ENCODE data around the gene GANC. TPM values are rescaled to one million over a fixed set of nuclear protein-coding genes. Genes with fewer than 3 reads are reported as not detected.
"Not testable (repeated sequence)": the region's sequence is repeated elsewhere in the genome, so short reads cannot be mapped to it uniquely, and the experiment has no call there.

Gene GANC, protein sequence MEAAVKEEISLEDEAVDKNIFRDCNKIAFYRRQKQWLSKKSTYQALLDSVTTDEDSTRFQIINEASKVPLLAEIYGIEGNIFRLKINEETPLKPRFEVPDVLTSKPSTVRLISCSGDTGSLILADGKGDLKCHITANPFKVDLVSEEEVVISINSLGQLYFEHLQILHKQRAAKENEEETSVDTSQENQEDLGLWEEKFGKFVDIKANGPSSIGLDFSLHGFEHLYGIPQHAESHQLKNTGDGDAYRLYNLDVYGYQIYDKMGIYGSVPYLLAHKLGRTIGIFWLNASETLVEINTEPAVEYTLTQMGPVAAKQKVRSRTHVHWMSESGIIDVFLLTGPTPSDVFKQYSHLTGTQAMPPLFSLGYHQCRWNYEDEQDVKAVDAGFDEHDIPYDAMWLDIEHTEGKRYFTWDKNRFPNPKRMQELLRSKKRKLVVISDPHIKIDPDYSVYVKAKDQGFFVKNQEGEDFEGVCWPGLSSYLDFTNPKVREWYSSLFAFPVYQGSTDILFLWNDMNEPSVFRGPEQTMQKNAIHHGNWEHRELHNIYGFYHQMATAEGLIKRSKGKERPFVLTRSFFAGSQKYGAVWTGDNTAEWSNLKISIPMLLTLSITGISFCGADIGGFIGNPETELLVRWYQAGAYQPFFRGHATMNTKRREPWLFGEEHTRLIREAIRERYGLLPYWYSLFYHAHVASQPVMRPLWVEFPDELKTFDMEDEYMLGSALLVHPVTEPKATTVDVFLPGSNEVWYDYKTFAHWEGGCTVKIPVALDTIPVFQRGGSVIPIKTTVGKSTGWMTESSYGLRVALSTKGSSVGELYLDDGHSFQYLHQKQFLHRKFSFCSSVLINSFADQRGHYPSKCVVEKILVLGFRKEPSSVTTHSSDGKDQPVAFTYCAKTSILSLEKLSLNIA (N-terminal part only)
- 10 to 100 TPM; 24.3 to 35.5 (median 34.2) TPM for total RNA-seq

GRCh38 chr15:42272939-42273899 is at the start of gene GANC, which contains the start of gene TMEM87A:
GANC (plus strand) TSS chr15:42273201; CDS start chr15:42274482, 1,281 bp downstream.
TMEM87A (minus strand) TSS chr15:42273433; CDS start chr15:42273398, 35 bp downstream.
- 0 to 1% methylated on average over 47 to 52 of the region's 52 CpGs for WGBS, 2 donors
- Histone ChIP-seq H3K4me3 (peak within 1 kb of the TSS; percentile 49 to 85 (median 74)), H3K27ac (peak within 1 kb of the TSS; percentile 89 to 99 (median 94)), H3K27me3 (no peaks in the 10 kb centered on the region), H3K36me3 (peaks cover 0 to 2% (median 0%) of the 10 kb centered on the region in 3 donors), H3K4me1 (peaks cover 0 to 63% (median 33%) of the 10 kb centered on the region in 4 donors), H3K9me3 (no peaks in the 10 kb centered on the region)
- TF ChIP-seq CTCF (IDR thresholded peaks at IDR 0.05) (peak in 2 of 5 experiments; percentile 6 to 35), POLR2A (IDR thresholded peaks at IDR 0.05) (peak; percentile 80 to 91), EP300 (IDR thresholded peaks at IDR 0.05) (peak; percentile 77 to 97)
- DNase-seq (ENCODE audit: low spot score in 2 of 2): peak; percentile 93 to 96

DNA sequence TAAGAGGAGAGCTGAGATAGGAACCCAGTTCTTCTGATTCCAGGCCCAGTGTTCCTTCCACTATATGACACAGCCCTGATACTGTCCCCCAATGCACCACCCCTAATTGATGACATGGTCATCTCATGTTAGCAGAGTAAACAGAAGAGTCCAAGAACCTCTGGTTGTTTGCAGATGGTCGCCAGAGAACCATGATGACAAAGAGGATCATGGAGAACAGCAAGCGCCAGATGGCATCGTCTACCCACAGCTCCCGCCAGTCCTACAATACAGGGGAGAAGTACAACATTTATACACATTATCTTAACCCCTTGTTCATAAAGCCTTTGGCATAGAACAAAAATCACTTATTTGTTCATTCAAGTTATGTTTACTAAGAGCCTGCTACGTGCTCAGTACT is 46.4 kb upstream of the GANC start:
- WGBS, 2 donors: 82 to 86% methylated on average over 5 of the region's 5 CpGs
- TF ChIP-seq POLR2A (IDR thresholded peaks at IDR 0.05): no peak
- TF ChIP-seq CTCF (IDR thresholded peaks at IDR 0.05): no peak
- no peak for TF ChIP-seq EP300 (IDR thresholded peaks at IDR 0.05)
- H3K4me1 ChIP-seq: no peaks in the 10 kb centered on the region
- H3K36me3 ChIP-seq: peaks cover 0 to 96% (median 8%) of the 10 kb centered on the region in 3 donors
- no peak overlapping the region for H3K4me3 ChIP-seq
- H3K27me3 ChIP-seq: no peaks in the 10 kb centered on the region
- DNase-seq (ENCODE audit: low spot score in 2 of 2): no peak
- no peaks in the 10 kb centered on the region for H3K9me3 ChIP-seq
- H3K27ac ChIP-seq: no peak overlapping the region

DNA sequence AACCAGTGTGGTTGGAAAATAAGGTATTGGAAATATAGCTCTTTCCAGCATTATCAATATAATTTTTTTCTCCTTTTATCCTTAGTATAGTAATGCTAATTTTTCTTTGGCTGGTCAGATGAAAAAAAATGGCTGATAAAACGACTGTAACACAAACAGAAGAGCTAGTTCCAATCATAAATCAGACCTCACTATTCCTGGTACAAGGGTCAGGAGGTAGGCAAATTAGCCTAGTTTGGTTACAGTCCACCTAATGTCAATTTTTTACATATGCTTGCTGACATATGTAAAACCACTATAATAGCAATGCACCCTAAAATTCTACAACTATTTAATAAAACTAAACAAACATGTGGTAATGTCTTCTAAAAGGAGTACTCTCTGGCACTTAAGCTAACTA is 45.0 kb upstream of the GANC start:
- 48 to 61% methylated on average over 1 of the region's 1 CpG for WGBS, 2 donors
- H3K27ac ChIP-seq: no peak overlapping the region
- H3K36me3 ChIP-seq: peaks cover 0 to 96% (median 9%) of the 10 kb centered on the region in 3 donors
- DNase-seq (ENCODE audit: low spot score in 2 of 2): no peak
- TF ChIP-seq POLR2A (IDR thresholded peaks at IDR 0.05) (no peak), CTCF (IDR thresholded peaks at IDR 0.05) (no peak), EP300 (IDR thresholded peaks at IDR 0.05) (no peak)
- no peak overlapping the region for H3K4me3 ChIP-seq
- no peaks in the 10 kb centered on the region for H3K4me1 ChIP-seq
- no peaks in the 10 kb centered on the region for H3K9me3 ChIP-seq
- H3K27me3 ChIP-seq: no peaks in the 10 kb centered on the region

DNA sequence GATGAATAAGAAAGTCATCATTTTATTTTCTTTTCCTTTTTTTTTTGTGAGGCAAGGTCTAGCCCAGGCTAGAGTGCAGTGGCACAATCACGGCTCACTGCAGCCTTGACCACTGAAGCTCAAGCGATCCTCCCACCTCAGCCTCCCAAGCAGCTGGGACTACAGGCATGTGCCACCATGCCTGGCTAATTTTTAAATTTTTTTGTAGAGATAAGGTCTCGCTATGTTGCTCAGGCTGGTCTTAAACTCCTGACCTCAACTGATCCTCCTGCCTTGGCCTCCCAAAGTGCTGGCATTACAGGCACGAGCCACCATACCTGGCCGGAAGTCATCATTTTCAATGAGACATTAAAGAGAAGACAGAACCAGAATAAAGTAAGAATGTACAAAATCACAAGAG is 44.0 kb upstream of the GANC start:
- H3K4me3 ChIP-seq; H3K9me3 ChIP-seq; DNase-seq (ENCODE audit: low spot score in 2 of 2); H3K4me1 ChIP-seq; H3K27me3 ChIP-seq; H3K27ac ChIP-seq: not testable (repeated sequence)
- 97% methylated on average over 5 of the region's 5 CpGs for WGBS, 2 donors
- H3K36me3 ChIP-seq: peaks cover 0 to 95% (median 14%) of the 10 kb centered on the region in 3 donors

DNA sequence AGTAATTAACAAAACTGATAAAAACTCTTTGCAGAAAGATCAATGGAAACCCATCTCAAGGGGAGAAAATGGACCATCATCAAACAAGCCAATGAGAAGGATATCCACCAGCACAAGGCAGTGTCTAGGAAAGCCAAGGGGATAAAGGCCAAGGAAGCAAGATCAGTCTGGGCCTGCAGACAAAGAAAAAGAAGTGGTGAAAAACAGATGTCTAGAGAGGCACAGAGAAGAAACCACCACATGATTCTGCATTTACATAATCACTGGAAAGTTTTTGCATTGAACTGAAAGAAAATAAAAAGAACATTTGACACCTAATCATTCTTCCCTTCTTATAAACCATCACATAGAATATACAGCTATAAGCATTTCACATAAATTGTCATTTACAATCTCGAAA is 41.9 kb upstream of the GANC start:
- 88 to 92% methylated on average over 1 of the region's 1 CpG for WGBS, 2 donors

More for the DNA sequence above, 41.9 kb upstream of the GANC start:
- no peak for TF ChIP-seq EP300 (IDR thresholded peaks at IDR 0.05)
- no peak for TF ChIP-seq POLR2A (IDR thresholded peaks at IDR 0.05)
- no peak for TF ChIP-seq CTCF (IDR thresholded peaks at IDR 0.05)
- Histone ChIP-seq H3K36me3 (peaks cover 0 to 92% (median 7%) of the 10 kb centered on the region in 3 donors), H3K27me3 (no peaks in the 10 kb centered on the region), H3K4me3 (no peak overlapping the region), H3K27ac (no peak overlapping the region), H3K4me1 (no peaks in the 10 kb centered on the region), H3K9me3 (no peaks in the 10 kb centered on the region)
- DNase-seq (ENCODE audit: low spot score in 2 of 2): no peak
